Parathyroid adenoma (tissue), 2 donors: ENCODE results near the gene PKN3.

Experiments used
- H2AFZ ChIP-seq: fragments of 300-600 bp; sonication (generic); one replicate; pipeline ENCODE4 v1.7.0; 2017; ENCODE audit warnings: antibody characterized with exemption, mild to moderate bottlenecking
- H3K27ac ChIP-seq: fragments of 300-600 bp; sonication (generic); one replicate; pipeline ENCODE4 v1.7.0; 2017
- H3K27me3 ChIP-seq: fragments of 300-600 bp; sonication (generic); one replicate; pipeline ENCODE4 v1.7.0; 2017; ENCODE audit warnings: low read length; ENCODE audit not compliant: control insufficient read depth, insufficient read depth
- H3K36me3 ChIP-seq: fragments of 300-600 bp; sonication (generic); one replicate; pipeline ENCODE4 v1.7.0; 2017; ENCODE audit warnings: low read length; ENCODE audit not compliant: control insufficient read depth, insufficient read depth
- H3K4me1 ChIP-seq: fragments of 300-600 bp; sonication (generic); one replicate; pipeline ENCODE4 v1.7.0; 2017; ENCODE audit warnings: control low read depth
- H3K4me2 ChIP-seq: fragments of 300-600 bp; sonication (generic); one replicate; pipeline ENCODE4 v1.7.0; 2017; ENCODE audit warnings: low read length
- H3K4me3 ChIP-seq: fragments of 300-600 bp; sonication (generic); one replicate; pipeline ENCODE4 v1.7.0; 2017; ENCODE audit warnings: low read depth, low read length
- H3K79me2 ChIP-seq: fragments of 300-600 bp; sonication (generic); one replicate; pipeline ENCODE4 v1.7.0; 2017; ENCODE audit warnings: control low read depth
- H3K9ac ChIP-seq: fragments of 300-600 bp; sonication (generic); one replicate; pipeline ENCODE4 v1.7.0; 2017; ENCODE audit warnings: mild to moderate bottlenecking
- H3K9me3 ChIP-seq: fragments of 300-600 bp; sonication (generic); one replicate; pipeline ENCODE4 v1.7.0; 2017; ENCODE audit warnings: low read length; ENCODE audit not compliant: control insufficient read depth
- CTCF ChIP-seq: fragments of 300-600 bp; sonication (generic); IDR thresholded peaks from one replicate; pipeline ENCODE4 v1.7.0; 2017; ENCODE audit warnings: antibody characterized with exemption, mild to moderate bottlenecking
- donor health status: primary hyperparathyroidism.

The PKN3 gene

GRCh38 chr9:128677794-128678193 lies 24.5 kb upstream of the PKN3 start:
- TF ChIP-seq CTCF = no peak
- H3K4me2 ChIP-seq = no peak overlapping the region
- H2AFZ ChIP-seq = no peak overlapping the region
- H3K27ac ChIP-seq = no peak overlapping the region
- H3K4me3 ChIP-seq = no peak overlapping the region
- H3K4me1 ChIP-seq = no peaks in the 10 kb centered on the region
- H3K79me2 ChIP-seq = no peaks in the 10 kb centered on the region
- no peaks in the 10 kb centered on the region for H3K27me3 ChIP-seq
- H3K9ac ChIP-seq = no peak overlapping the region
- no peaks in the 10 kb centered on the region for H3K9me3 ChIP-seq
- H3K36me3 ChIP-seq = no peaks in the 10 kb centered on the region

GRCh38 chr9:128683340-128684064 lies 18.8 kb upstream of the PKN3 start:
- H3K79me2 ChIP-seq = no peaks in the 10 kb centered on the region
- no peaks in the 10 kb centered on the region for H3K4me1 ChIP-seq
- H2AFZ ChIP-seq = peak overlapping the region; percentile 83
- no peaks in the 10 kb centered on the region for H3K27me3 ChIP-seq
- peak overlapping the region; percentile 91 for H3K4me3 ChIP-seq
- H3K9me3 ChIP-seq = no peaks in the 10 kb centered on the region
- peak overlapping the region; percentile 65 for H3K27ac ChIP-seq
- H3K4me2 ChIP-seq = peak overlapping the region; percentile 98
- no peaks in the 10 kb centered on the region for H3K36me3 ChIP-seq
- H3K9ac ChIP-seq = no peak overlapping the region
- no peak for TF ChIP-seq CTCF

GRCh38 chr9:128684065-128684324 lies 18.3 kb upstream of the PKN3 start:
- peak overlapping the region; percentile 91 for H3K4me3 ChIP-seq
- H3K4me1 ChIP-seq = no peaks in the 10 kb centered on the region
- peak overlapping the region; percentile 65 for H3K27ac ChIP-seq
- H3K9ac ChIP-seq = no peak overlapping the region
- no peaks in the 10 kb centered on the region for H3K9me3 ChIP-seq
- no peak for TF ChIP-seq CTCF
- no peaks in the 10 kb centered on the region for H3K36me3 ChIP-seq
- H2AFZ ChIP-seq = peak overlapping the region; percentile 83
- no peaks in the 10 kb centered on the region for H3K27me3 ChIP-seq
- H3K4me2 ChIP-seq = peak overlapping the region; percentile 98
- no peaks in the 10 kb centered on the region for H3K79me2 ChIP-seq

- Histone ChIP-seq H3K9me3 (no peaks in the 10 kb centered on the region), H3K4me1 (no peaks in the 10 kb centered on the region), H3K4me3 (peak overlapping the region; percentile 91), H3K36me3 (no peaks in the 10 kb centered on the region), H3K27ac (peak overlapping the region; percentile 65), H2AFZ (peak overlapping the region; percentile 83), H3K79me2 (no peaks in the 10 kb centered on the region), H3K27me3 (no peaks in the 10 kb centered on the region), H3K9ac (no peak overlapping the region), H3K4me2 (peak overlapping the region; percentile 98)
- TF ChIP-seq CTCF = no peak
These were observed 17.7 kb upstream of the PKN3 start for GRCh38 chr9:128684325-128685199.
